ENCODE results near the gene MARK1.

- TF ChIP-seq CTCF (IDR thresholded peaks at IDR 0.05), result no peak
- TF ChIP-seq POLR2A (IDR thresholded peaks at IDR 0.05), result no peak
Observed at GRCh38 chr1:220563564-220563963, 35.6 kb downstream of the MARK1 start.

All from right lobe of liver (tissue), 4 donors.